GM20000 (cell line): ENCODE results near the gene C16orf92.
A peak's percentile ranks its signal among the peaks of the same experiment; 100 is the strongest.

Experiments used
- DNase-seq: peaks from one replicate; pipeline ENCODE4 v3.0.0; 2012; ENCODE audit warnings: low spot score
- CTCF ChIP-seq: IDR thresholded peaks from 2 replicates; pipeline ENCODE4 v1.5.1; 2012; ENCODE audit warnings: mild to moderate bottlenecking, control low read depth; ENCODE audit errors: extremely low read depth, missing control alignments

C16orf92 gene

GRCh38 chr16:29994600-29995323 is 28.2 kb upstream of the C16orf92 start:
- no peak for TF ChIP-seq CTCF
- peak; percentile 87 for DNase-seq

GRCh38 chr16:29995324-29995910 is 27.6 kb upstream of the C16orf92 start, which contains the start of gene HIRIP3:
TSS of gene HIRIP3 (minus strand) at chr16:29995617. CDS start at chr16:29995605, 12 bp downstream.
- DNase-seq: peak; percentile 94
- TF ChIP-seq CTCF: no peak

GRCh38 chr16:29995911-29996765 is 26.9 kb upstream of the C16orf92 start, which contains the start of gene INO80E:
TSS of gene INO80E (plus strand) at chr16:29996241. CDS start at chr16:29996311, 70 bp downstream.
- no peak for TF ChIP-seq CTCF
- peak; percentile 99 for DNase-seq

GRCh38 chr16:29996766-29997250 is 26.2 kb upstream of the C16orf92 start:
- no peak for DNase-seq
- no peak for TF ChIP-seq CTCF

GRCh38 chr16:29999605-30000004 is 23.4 kb upstream of the C16orf92 start:
- no peak for TF ChIP-seq CTCF
- no peak for DNase-seq

- TF ChIP-seq CTCF: no peak
- no peak for DNase-seq
These were observed 22.0 kb upstream of the C16orf92 start for GRCh38 chr16:30000735-30001631.
